Colonic mucosa (tissue), 4 donors: ENCODE data around the gene SYDE2. TPM values are rescaled to one million over a fixed set of nuclear protein-coding genes. Genes with fewer than 3 reads are reported as not detected.

ENCODE experiments used
- DNase-seq: peaks from one replicate; pipeline ENCODE4 v3.0.0-alpha.2; 2020
- H3K27ac ChIP-seq: fragments of 200-600 bp; one replicate; pipeline ENCODE4 v1.8.0; 2021
- H3K27me3 ChIP-seq: fragments of 200-600 bp; one replicate; pipeline ENCODE4 v1.8.0; 2021
- H3K36me3 ChIP-seq: fragments of 200-600 bp; one replicate; pipeline ENCODE4 v1.8.0; 2021
- H3K4me1 ChIP-seq: fragments of 200-600 bp; one replicate; pipeline ENCODE4 v1.8.0; 2021; ENCODE audit warnings: mild to moderate bottlenecking
- H3K4me3 ChIP-seq: fragments of 200-600 bp; one replicate; pipeline ENCODE4 v1.8.0; 2021
- H3K9ac ChIP-seq, 2 donors: one replicate each; pipeline ENCODE4 v1.7.0; 2013; ENCODE audit warnings: control low read depth in 2 of 2, low read depth in 2 of 2, low read length in 2 of 2
- H3K9me3 ChIP-seq: fragments of 200-600 bp; one replicate; pipeline ENCODE4 v1.8.0; 2021
- CTCF ChIP-seq: fragments of 200-600 bp; IDR thresholded peaks from one replicate; pipeline ENCODE4 v1.8.0; 2022; ENCODE audit warnings: antibody characterized with exemption, mild to moderate bottlenecking
- intact Hi-C: fragments of 100-400 bp; cut with DNase I; formaldehyde crosslinking; loops from one replicate; pipeline ENCODE4 v1.14.1; 2022
- total RNA-seq, 2 donors: library from RNA; stranded (reverse); fragmentation: NEBNext Ultra II Directional in 1 of 2; extraction: Animal tissue kit (Norgen Biotek cat#: 25700) in 1 of 2; gene quantifications; one replicate each; pipeline ENCODE4 v1.2.1, GENCODE V29; 2021
- donor health status: healthy.
- donor health status: DM: no; HTN: no; CAD: no.
- donor health status: DM: no; HTN: no; CAD: no.

Gene SYDE2
- total RNA-seq, 2 donors from 2014 or later: 6.5 to 14.6 TPM

- no peaks in the 10 kb centered on the region for H3K36me3 ChIP-seq
- no peak overlapping the region for H3K4me3 ChIP-seq
- no peaks in the 10 kb centered on the region for H3K27me3 ChIP-seq
- intact Hi-C loops: loop anchor here (5.0 kb wide), 1 partner anchor 136 kb away; no protein-coding TSS in a partner anchor
- no peak for TF ChIP-seq CTCF
- no peak overlapping the region for H3K27ac ChIP-seq
- H3K4me1 ChIP-seq: no peaks in the 10 kb centered on the region
- no peak overlapping the region for H3K9ac ChIP-seq
- no peaks in the 10 kb centered on the region for H3K9me3 ChIP-seq
- DNase-seq: no peak
These were observed 42.6 kb upstream of the SYDE2 start for GRCh38 chr1:85243372-85243771.

DNA sequence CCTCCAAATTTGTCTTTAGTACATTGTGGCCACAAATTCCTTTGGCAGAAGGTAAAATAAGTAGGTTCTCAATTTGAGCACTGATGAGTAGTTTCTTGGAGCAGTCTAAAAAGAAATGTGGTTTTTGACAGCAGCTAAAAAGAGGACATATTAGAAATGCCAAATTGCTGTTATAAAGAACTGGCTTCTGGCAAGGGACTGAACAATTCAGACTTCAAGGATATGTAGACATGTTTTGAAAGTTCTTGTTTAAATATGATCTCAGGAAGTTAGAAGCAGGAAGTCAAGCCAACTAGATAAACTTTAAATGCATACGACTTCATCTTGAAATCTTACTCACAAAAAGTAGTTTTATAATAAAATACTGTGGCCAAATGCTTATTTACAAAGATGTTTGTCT lies 39.8 kb upstream of the SYDE2 start:
- intact Hi-C loops: loop anchor here (5.0 kb wide), 1 partner anchor 133 kb away; no protein-coding TSS in a partner anchor
- Histone ChIP-seq H3K4me3 (no peak overlapping the region), H3K36me3 (no peaks in the 10 kb centered on the region)

GRCh38 chr1:85240174-85240601 lies 39.4 kb upstream of the SYDE2 start:
- no peak overlapping the region for H3K4me3 ChIP-seq
- H3K27ac ChIP-seq: no peak overlapping the region
- no peaks in the 10 kb centered on the region for H3K27me3 ChIP-seq
- no peaks in the 10 kb centered on the region for H3K36me3 ChIP-seq
- DNase-seq: no peak
- no peaks in the 10 kb centered on the region for H3K4me1 ChIP-seq
- no peak for TF ChIP-seq CTCF
- H3K9me3 ChIP-seq: no peaks in the 10 kb centered on the region
- H3K9ac ChIP-seq: no peak overlapping the region
- intact Hi-C loops: loop anchor here (5.0 kb wide), 1 partner anchor 133 kb away; no protein-coding TSS in a partner anchor

More for the DNA sequence above, 39.8 kb upstream of the SYDE2 start:
- TF ChIP-seq CTCF: no peak
- Histone ChIP-seq H3K9ac (no peak overlapping the region), H3K4me1 (no peaks in the 10 kb centered on the region), H3K9me3 (no peaks in the 10 kb centered on the region), H3K27me3 (no peaks in the 10 kb centered on the region), H3K27ac (no peak overlapping the region)
- no peak for DNase-seq

- Histone ChIP-seq H3K9me3 (no peaks in the 10 kb centered on the region), H3K4me1 (no peaks in the 10 kb centered on the region), H3K27ac (no peak overlapping the region), H3K9ac (no peak overlapping the region), H3K36me3 (no peaks in the 10 kb centered on the region), H3K4me3 (no peak overlapping the region), H3K27me3 (no peaks in the 10 kb centered on the region)
- TF ChIP-seq CTCF: no peak
- no peak for DNase-seq
- intact Hi-C loops: no loop called here
These were observed 36.8 kb upstream of the SYDE2 start for GRCh38 chr1:85237613-85238012.

DNA sequence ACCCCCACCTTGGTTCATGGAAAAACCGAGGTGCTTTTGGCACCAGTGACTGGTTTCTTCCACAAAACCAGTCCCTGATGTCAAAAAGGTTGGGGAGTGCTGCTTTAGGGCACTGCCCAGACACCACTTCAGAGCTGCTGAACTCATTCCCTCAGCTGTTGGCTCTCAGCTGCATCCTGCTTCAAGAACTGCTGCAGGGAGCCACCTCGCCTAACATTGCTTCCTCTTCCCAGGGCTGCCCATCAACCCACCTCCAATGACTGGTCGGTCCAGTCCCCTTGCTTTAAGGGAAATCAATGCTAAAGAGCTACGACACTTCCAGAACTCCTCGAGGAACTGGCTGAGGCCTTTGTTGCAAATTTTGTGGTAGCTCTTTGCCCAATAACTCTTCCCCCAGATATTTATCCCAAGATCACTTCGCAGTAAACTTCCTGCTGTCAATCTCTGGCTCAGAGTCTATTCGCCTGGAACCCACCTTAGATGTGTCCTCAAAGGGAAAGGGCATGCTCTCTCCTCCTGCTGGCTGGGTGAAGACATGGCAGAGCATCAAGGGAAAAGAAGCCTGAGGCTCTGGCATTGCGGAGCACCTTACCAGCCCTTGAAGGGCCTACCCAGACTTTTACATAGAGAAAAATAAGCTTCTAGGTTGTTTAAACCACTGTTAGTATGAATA lies 29.6 kb upstream of the SYDE2 start:
- Histone ChIP-seq H3K27ac (no peak overlapping the region), H3K4me3 (no peak overlapping the region), H3K9me3 (no peaks in the 10 kb centered on the region), H3K27me3 (no peaks in the 10 kb centered on the region), H3K4me1 (no peaks in the 10 kb centered on the region), H3K36me3 (no peaks in the 10 kb centered on the region), H3K9ac (no peak overlapping the region)
- intact Hi-C loops: no loop called here
- no peak for DNase-seq
- TF ChIP-seq CTCF: peak; percentile 12
